Endothelial cell of umbilical vein (primary cell): Measurements from ENCODE around the gene MATN4. TPM values are rescaled to one million over a fixed set of nuclear protein-coding genes. Genes with fewer than 3 reads are reported as not detected.

Experiments
- BruUV-seq: library from RNA; stranded (reverse); fragments of 400-500 nt; replicated peaks from 2 replicates; lab custom pipeline; 2021; lab: Mats Ljungman, UMichigan
- CTCF ChIA-PET: fragments of 300-600, 350-600 bp; sonication (Branson Sonifier 250); formaldehyde crosslinking; loops from one replicate; lab custom pipeline; 2021; ENCODE audit warnings: antibody characterized with exemption, inconsistent platforms; lab: Charles Lee
- POLR2A ChIA-PET: fragments of 300-600, 350-600 bp; sonication (Branson Sonifier 250); formaldehyde crosslinking; loops from one replicate; lab custom pipeline; 2021; ENCODE audit warnings: antibody characterized with exemption, inconsistent platforms; lab: Charles Lee
- DNase-seq: peaks from one replicate; pipeline ENCODE4 v3.0.0-alpha.2; 2011; ENCODE audit warnings: low read depth, low spot score
- FAIRE-seq: peaks from 2 replicates; lab custom pipeline; 2011; peaks lifted over from hg19 to GRCh38; lab: Jason Lieb, UNC
- H2AFZ ChIP-seq: 2 replicates; pipeline ENCODE4 v1.6.0; 2012; ENCODE audit warnings: low read depth, low read length, control low read depth, inconsistent platforms
- H3K27ac ChIP-seq: 2 replicates; pipeline ENCODE4 v1.5.1; 2011; ENCODE audit warnings: low read depth, mild to moderate bottlenecking, control low read depth, low read length, moderate library complexity; ENCODE audit not compliant: insufficient read depth
- H3K27me3 ChIP-seq, 2 experiments: 2 replicates each; pipeline versions ENCODE4 v1.6.0 to v1.6.1; 2011; ENCODE audit warnings: low read length in 2 of 2, mixed read lengths in 1 of 2; ENCODE audit not compliant: control insufficient read depth in 2 of 2, insufficient read depth in 2 of 2
- H3K36me3 ChIP-seq, 2 experiments: 2 replicates in 1 of 2; 3 replicates in 1 of 2; pipeline ENCODE4 v1.5.1; 2011; ENCODE audit warnings: low read length in 2 of 2, mild to moderate bottlenecking in 1 of 2, moderate library complexity in 1 of 2; ENCODE audit not compliant: control insufficient read depth in 2 of 2, insufficient read depth in 2 of 2; ENCODE audit errors: extremely low read depth in 1 of 2
- H3K4me1 ChIP-seq: 3 replicates; pipeline ENCODE4 v1.5.1; 2011; ENCODE audit warnings: mild to moderate bottlenecking, low read length; ENCODE audit not compliant: control insufficient read depth, insufficient read depth; ENCODE audit errors: extremely low read depth
- H3K4me2 ChIP-seq: 2 replicates; pipeline ENCODE4 v1.6.1; 2011; ENCODE audit warnings: low read length, control low read depth, mixed read lengths; ENCODE audit not compliant: insufficient read depth
- H3K4me3 ChIP-seq, 3 experiments: fragments of 200-600 bp in 1 of 3; sonication (generic), shearing (Covaris generic) in 1 of 3; replicated peaks in 1 of 3; 2 replicates each; pipeline ENCODE4 v1.5.1; 2011 to 2016; ENCODE audit warnings: control low read depth in 3 of 3, low read length in 3 of 3, mild to moderate bottlenecking in 2 of 3, inconsistent platforms in 1 of 3, low read depth in 1 of 3, moderate library complexity in 1 of 3; ENCODE audit not compliant: insufficient read depth in 1 of 3
- H3K79me2 ChIP-seq: 2 replicates; pipeline ENCODE4 v1.6.0; 2012; ENCODE audit warnings: low read length, inconsistent platforms; ENCODE audit not compliant: control insufficient read depth, insufficient read depth
- H3K9ac ChIP-seq: replicated peaks from 2 replicates; pipeline ENCODE3; 2011; ENCODE audit warnings: low read length, control low read depth; ENCODE audit not compliant: insufficient read depth; ENCODE audit errors: extremely low read depth
- H3K9me1 ChIP-seq: replicated peaks from 3 replicates; pipeline ENCODE4 v1.6.0; 2011; ENCODE audit warnings: mild to moderate bottlenecking, low read length; ENCODE audit not compliant: control insufficient read depth, insufficient read depth; ENCODE audit errors: extremely low read depth
- H3K9me3 ChIP-seq: replicated peaks from 2 replicates; pipeline ENCODE4 v1.5.1; 2012; ENCODE audit warnings: low read length, inconsistent platforms; ENCODE audit not compliant: control insufficient read depth, insufficient read depth
- H4K20me1 ChIP-seq: replicated peaks from 2 replicates; pipeline ENCODE3; 2011; ENCODE audit warnings: mild to moderate bottlenecking, low read length; ENCODE audit not compliant: control insufficient read depth, insufficient read depth; ENCODE audit errors: extremely low read depth
- EZH2 ChIP-seq: IDR thresholded peaks from 2 replicates; pipeline ENCODE4 v1.6.1; 2012; ENCODE audit warnings: borderline replicate concordance, low read depth, mild to moderate bottlenecking, moderate library complexity, low read length, inconsistent platforms; ENCODE audit not compliant: severe bottlenecking
- FOS ChIP-seq: IDR thresholded peaks from 2 replicates; pipeline ENCODE4 v1.6.1; 2011; ENCODE audit warnings: mild to moderate bottlenecking, low read length, moderate library complexity, borderline replicate concordance; ENCODE audit not compliant: insufficient read depth
- GATA2 ChIP-seq: IDR thresholded peaks from 2 replicates; pipeline ENCODE4 v1.7.0; 2011; ENCODE audit warnings: low read depth, mild to moderate bottlenecking, moderate library complexity, mixed read lengths, low read length; ENCODE audit not compliant: insufficient read length, insufficient read depth
- JUN ChIP-seq: IDR thresholded peaks from 2 replicates; pipeline ENCODE4 v1.6.1; 2011; ENCODE audit warnings: borderline replicate concordance, low read depth; ENCODE audit not compliant: insufficient read length, insufficient read depth
- MYC ChIP-seq: IDR thresholded peaks from one replicate; pipeline ENCODE4 v1.6.1; 2011; ENCODE audit warnings: mild to moderate bottlenecking, low read depth, low read length
- POLR2A ChIP-seq: IDR thresholded peaks from 2 replicates; pipeline ENCODE4 v1.6.1; 2012; ENCODE audit warnings: low read depth, mild to moderate bottlenecking, control low read depth, low read length
- POLR2AphosphoS5 ChIP-seq: IDR thresholded peaks from 2 replicates; pipeline ENCODE4 v1.6.1; 2012; ENCODE audit warnings: low read depth, mild to moderate bottlenecking, control low read depth, low read length, moderate library complexity; ENCODE audit not compliant: insufficient read depth
- dilution Hi-C: fragments of 300-500 bp; cut with MboI; formaldehyde crosslinking; loops from one replicate; pipeline ENCODE4 v1.15.0; 2019; ENCODE audit warnings: low sequenced_read_pairs; ENCODE audit not compliant: extremely low pct_ligation_motif_present
- intact Hi-C: fragments of 100-400 bp; cut with micrococcal nuclease; formaldehyde crosslinking; loops from one replicate; pipeline ENCODE4 v1.10.0; 2022
- polyA plus RNA-seq, 4 experiments: library from polyadenylated mRNA; depleted of rRNA in 3 of 4; stranded (reverse) in 3 of 4; unstranded in 1 of 4; fragments of >200 nt; gene quantifications; 2 replicates each; pipeline versions ENCODE4 v1.2.1 to v1.2.3, GENCODE V29; 2011 to 2012; ENCODE audit warnings: missing spikeins in 1 of 4
- total RNA-seq: library from RNA; stranded (reverse); gene quantifications from 2 replicates; pipeline ENCODE4 v1.2.3, GENCODE V29; 2021
- TF ChIP-seq, protein P1 (sequence below), 2 donors: IDR thresholded peaks; 1 replicate in 1 of 2; 2 replicates in 1 of 2; pipeline ENCODE4 v1.5.1; 2011; ENCODE audit warnings: low read length in 2 of 2, mild to moderate bottlenecking in 2 of 2, moderate library complexity in 2 of 2, control low read depth in 1 of 2, inconsistent platforms in 1 of 2, low read depth in 1 of 2; ENCODE audit not compliant: insufficient read depth in 1 of 2; ENCODE audit errors: extremely low read depth in 1 of 2
- TF ChIP-seq, protein P2 (sequence below): IDR thresholded peaks from 2 replicates; pipeline ENCODE4 v1.6.1; 2011; ENCODE audit not compliant: insufficient read depth, insufficient read length

Gene MATN4
- total and polyA plus RNA-seq, 2 donors (not counting 3 experiments of a cell fraction or from before 2014, with no cell fraction given) = 0.10 TPM; not detected in 1

DNA sequence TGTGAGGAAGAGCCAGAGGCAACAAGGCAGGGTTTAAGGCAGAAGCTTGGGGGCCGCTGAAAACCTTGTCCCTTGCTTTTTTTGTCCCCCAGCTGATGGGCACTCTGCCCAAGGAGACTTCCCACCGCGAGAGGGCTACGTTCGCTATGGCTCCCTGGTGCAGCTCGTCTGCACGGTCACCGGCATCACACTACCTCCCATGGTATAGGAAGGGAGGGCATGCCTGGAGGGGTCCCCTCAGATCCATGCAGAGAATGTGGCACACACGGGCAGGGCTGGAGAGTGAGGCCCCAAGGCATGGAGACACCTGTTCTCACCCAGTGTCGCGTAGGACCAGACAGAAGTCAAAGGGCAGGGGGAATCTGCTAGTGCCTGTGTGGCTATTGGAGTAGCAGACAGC lies 5.8 kb upstream of the MATN4 start:
- H3K79me2 ChIP-seq = no peaks in the 10 kb centered on the region
- ChIA-PET POLR2A (no interaction called here), CTCF (interaction anchor here (0.9 to 2.9 kb wide), 6 partner anchors 22 to 457 kb away, joined by 3 to 57 read pairs (median 10); partner anchors contain the start of gene SYS1)
- TF ChIP-seq, protein P1, sequence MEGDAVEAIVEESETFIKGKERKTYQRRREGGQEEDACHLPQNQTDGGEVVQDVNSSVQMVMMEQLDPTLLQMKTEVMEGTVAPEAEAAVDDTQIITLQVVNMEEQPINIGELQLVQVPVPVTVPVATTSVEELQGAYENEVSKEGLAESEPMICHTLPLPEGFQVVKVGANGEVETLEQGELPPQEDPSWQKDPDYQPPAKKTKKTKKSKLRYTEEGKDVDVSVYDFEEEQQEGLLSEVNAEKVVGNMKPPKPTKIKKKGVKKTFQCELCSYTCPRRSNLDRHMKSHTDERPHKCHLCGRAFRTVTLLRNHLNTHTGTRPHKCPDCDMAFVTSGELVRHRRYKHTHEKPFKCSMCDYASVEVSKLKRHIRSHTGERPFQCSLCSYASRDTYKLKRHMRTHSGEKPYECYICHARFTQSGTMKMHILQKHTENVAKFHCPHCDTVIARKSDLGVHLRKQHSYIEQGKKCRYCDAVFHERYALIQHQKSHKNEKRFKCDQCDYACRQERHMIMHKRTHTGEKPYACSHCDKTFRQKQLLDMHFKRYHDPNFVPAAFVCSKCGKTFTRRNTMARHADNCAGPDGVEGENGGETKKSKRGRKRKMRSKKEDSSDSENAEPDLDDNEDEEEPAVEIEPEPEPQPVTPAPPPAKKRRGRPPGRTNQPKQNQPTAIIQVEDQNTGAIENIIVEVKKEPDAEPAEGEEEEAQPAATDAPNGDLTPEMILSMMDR (IDR thresholded peaks at IDR 0.05; ENCODE audit: extremely low read depth in 1 of 2, insufficient read depth in 1 of 2, low read depth in 1 of 2, low read length in 2 of 2) = no peak
- TF ChIP-seq, protein P2, sequence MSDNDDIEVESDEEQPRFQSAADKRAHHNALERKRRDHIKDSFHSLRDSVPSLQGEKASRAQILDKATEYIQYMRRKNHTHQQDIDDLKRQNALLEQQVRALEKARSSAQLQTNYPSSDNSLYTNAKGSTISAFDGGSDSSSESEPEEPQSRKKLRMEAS = no peak
- TF ChIP-seq EZH2 = no peak
- no peak for TF ChIP-seq GATA2
- no peak for TF ChIP-seq MYC
- TF ChIP-seq JUN = no peak
- TF ChIP-seq FOS = no peak
- no peak for TF ChIP-seq POLR2A
- TF ChIP-seq POLR2AphosphoS5 = no peak
- FAIRE-seq (no peak), DNase-seq (no peak)
- no peaks in the 10 kb centered on the region for H4K20me1 ChIP-seq
- H3K27ac ChIP-seq = no peak overlapping the region
- dilution Hi-C loops = no loop called here
- H3K36me3 ChIP-seq = no peaks in the 10 kb centered on the region
- no peaks in the 10 kb centered on the region for H3K9me3 ChIP-seq
- intact Hi-C loops = no loop called here
- peaks cover 23 to 24% of the 10 kb centered on the region in 2 experiments for H3K27me3 ChIP-seq
- H3K4me1 ChIP-seq = no peaks in the 10 kb centered on the region
- no peak overlapping the region for H3K4me3 ChIP-seq
- no peak overlapping the region for H3K9ac ChIP-seq
- BruUV-seq = no TSS peak
- no peak overlapping the region for H3K4me2 ChIP-seq
- no peak overlapping the region for H2AFZ ChIP-seq
- H3K9me1 ChIP-seq = no peaks in the 10 kb centered on the region
